ENCODE measurements around the gene ZFP36L1. TPM values are rescaled to one million over a fixed set of nuclear protein-coding genes. Genes with fewer than 3 reads are reported as not detected.

ZFP36L1 gene
- total and polyA plus RNA-seq, 7 experiments from 2014 or later = 82.0 to 231 (median 160) TPM

DNA sequence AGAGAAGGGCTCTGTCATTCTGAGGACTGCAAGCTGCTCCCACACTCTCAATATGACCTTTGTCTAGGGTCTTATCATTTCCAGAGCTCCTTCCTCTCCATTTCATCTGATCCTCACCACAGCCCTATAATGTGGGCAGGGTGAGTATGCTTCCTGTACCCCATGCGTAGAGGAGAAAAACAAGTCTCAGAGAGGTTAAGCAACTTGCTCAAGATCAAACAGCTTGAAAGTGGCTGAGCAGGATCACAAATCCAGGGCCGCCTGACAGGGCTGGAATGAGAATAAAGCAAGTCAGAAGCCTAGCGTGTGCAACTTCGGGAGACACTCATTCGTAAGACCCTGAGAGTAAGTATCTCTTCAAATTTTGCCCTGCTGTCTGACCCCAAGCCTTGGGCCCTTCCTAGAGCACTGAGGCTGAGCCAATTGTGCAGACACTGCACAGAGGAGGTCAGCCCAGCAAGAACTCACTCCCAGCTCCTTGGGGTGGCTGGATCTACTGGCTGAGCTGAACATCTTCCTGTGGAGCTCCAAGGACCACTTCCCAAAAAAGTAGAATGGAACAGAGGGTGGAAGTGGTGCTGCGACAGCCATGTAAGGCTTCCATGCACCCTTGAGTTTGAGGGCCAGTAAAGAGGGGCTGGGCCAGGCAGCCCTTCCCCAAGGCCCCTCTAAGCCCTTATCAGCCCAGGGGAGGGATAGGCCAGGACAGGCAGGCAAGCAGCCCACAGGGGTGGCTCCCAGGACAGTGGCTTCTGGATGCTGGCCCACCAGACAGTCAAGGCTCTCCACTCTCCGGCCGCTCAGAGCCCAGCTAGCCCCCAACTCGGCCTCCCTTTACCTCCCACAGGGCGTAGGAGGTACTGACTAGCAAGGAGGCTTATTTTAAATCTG is 10.5 kb downstream of the ZFP36L1 start:
- CTCF ChIA-PET = interaction anchor here (0.8 to 12.9 kb wide), 7 partner anchors 9 to 530 kb away, joined by 3 to 219 read pairs (median 5); no protein-coding TSS in a partner anchor
- peaks cover 52 to 98% (median 89%) of the 10 kb centered on the region in 7 donors for H3K4me1 Mint-ChIP-seq
- H3K27ac Mint-ChIP-seq = peak overlapping the region; percentile 77 to 94 (median 91)
- Histone ChIP-seq H3K4me3 (ENCODE audit: low read length) (peak overlapping the region; percentile 57), H3K27ac (ENCODE audit: low read depth, low read length) (peak overlapping the region; percentile 65), H3K36me3 (ENCODE audit: control insufficient read depth in 2 of 3, insufficient read depth in 3 of 3, low read length in 3 of 3) (no peaks in the 10 kb centered on the region), H3K9me3 (ENCODE audit: control insufficient read depth in 2 of 3, low read length in 3 of 3) (no peaks in the 10 kb centered on the region), H3K4me1 (ENCODE audit: control insufficient read depth in 2 of 2, insufficient read depth in 2 of 2, low read length in 2 of 2) (peaks cover 80 to 86% of the 10 kb centered on the region in 2 donors), H3K27me3 (ENCODE audit: control insufficient read depth in 2 of 2, insufficient read depth in 2 of 2, low read length in 2 of 2) (no peaks in the 10 kb centered on the region)
- peak; percentile 69 for ATAC-seq
- H3K9me3 Mint-ChIP-seq = no peaks in the 10 kb centered on the region
- peak overlapping the region; percentile 52 to 87 (median 75) for H3K4me3 Mint-ChIP-seq
- peak in 8 of 9 donors; percentile 66 to 84 (median 80) for DNase-seq
- H3K36me3 Mint-ChIP-seq = peaks cover 0 to 18% (median 4%) of the 10 kb centered on the region in 5 donors
- POLR2A ChIA-PET = interaction anchor here (0.6 to 22.1 kb wide), 14 partner anchors 4 to 533 kb away, joined by 3 to 1273 read pairs (median 18); partner anchors contain the start of gene ZFP36L1
- intact Hi-C loops (cut with micrococcal nuclease) = loop anchor here (5.0 to 10.0 kb wide), 3 partner anchors 35 to 498 kb away; no protein-coding TSS in a partner anchor
- H3K27me3 Mint-ChIP-seq = no peaks in the 10 kb centered on the region

- DNase-seq = peak in 7 of 9 donors; percentile 50 to 75 (median 64)
- intact Hi-C loops (cut with micrococcal nuclease) = loop anchor here (1.0 to 10.0 kb wide), 8 partner anchors 8 to 497 kb away; partner anchors contain the start of gene ZFP36L1 (in 1 of the 2)
- H3K4me1 Mint-ChIP-seq = peaks cover 44 to 90% (median 82%) of the 10 kb centered on the region in 7 donors
- H3K27ac Mint-ChIP-seq = peak overlapping the region; percentile 82 to 94 (median 92)
- H3K4me3 Mint-ChIP-seq = peak overlapping the region; percentile 74 to 87 (median 84)
- no peaks in the 10 kb centered on the region for H3K9me3 ChIP-seq (ENCODE audit: control insufficient read depth in 2 of 3, low read length in 3 of 3)
- H3K4me1 ChIP-seq (ENCODE audit: control insufficient read depth in 2 of 2, insufficient read depth in 2 of 2, low read length in 2 of 2) = peaks cover 71 to 76% of the 10 kb centered on the region in 2 donors
- ChIA-PET POLR2A (interaction anchor here (0.5 to 22.1 kb wide), 23 partner anchors 4 to 834 kb away, joined by 3 to 1273 read pairs (median 6); partner anchors contain the start of gene ZFP36L1), CTCF (interaction anchor here (0.7 to 12.9 kb wide), 9 partner anchors 8 to 529 kb away, joined by 3 to 219 read pairs (median 5); no protein-coding TSS in a partner anchor)
- H3K27me3 ChIP-seq (ENCODE audit: control insufficient read depth in 2 of 2, insufficient read depth in 2 of 2, low read length in 2 of 2) = no peaks in the 10 kb centered on the region
- no peaks in the 10 kb centered on the region for H3K9me3 Mint-ChIP-seq
- H3K36me3 ChIP-seq (ENCODE audit: control insufficient read depth in 2 of 3, insufficient read depth in 3 of 3, low read length in 3 of 3) = no peaks in the 10 kb centered on the region
- H3K27me3 Mint-ChIP-seq = no peaks in the 10 kb centered on the region
- H3K36me3 Mint-ChIP-seq = peaks cover 0 to 14% (median 0%) of the 10 kb centered on the region in 5 donors
- peak overlapping the region; percentile 65 for H3K27ac ChIP-seq (ENCODE audit: low read depth, low read length)
- peak overlapping the region; percentile 57 for H3K4me3 ChIP-seq (ENCODE audit: low read length)
- ATAC-seq = peak; percentile 74
These were observed 11.5 kb downstream of the ZFP36L1 start for GRCh38 chr14:68781161-68782021.

DNA sequence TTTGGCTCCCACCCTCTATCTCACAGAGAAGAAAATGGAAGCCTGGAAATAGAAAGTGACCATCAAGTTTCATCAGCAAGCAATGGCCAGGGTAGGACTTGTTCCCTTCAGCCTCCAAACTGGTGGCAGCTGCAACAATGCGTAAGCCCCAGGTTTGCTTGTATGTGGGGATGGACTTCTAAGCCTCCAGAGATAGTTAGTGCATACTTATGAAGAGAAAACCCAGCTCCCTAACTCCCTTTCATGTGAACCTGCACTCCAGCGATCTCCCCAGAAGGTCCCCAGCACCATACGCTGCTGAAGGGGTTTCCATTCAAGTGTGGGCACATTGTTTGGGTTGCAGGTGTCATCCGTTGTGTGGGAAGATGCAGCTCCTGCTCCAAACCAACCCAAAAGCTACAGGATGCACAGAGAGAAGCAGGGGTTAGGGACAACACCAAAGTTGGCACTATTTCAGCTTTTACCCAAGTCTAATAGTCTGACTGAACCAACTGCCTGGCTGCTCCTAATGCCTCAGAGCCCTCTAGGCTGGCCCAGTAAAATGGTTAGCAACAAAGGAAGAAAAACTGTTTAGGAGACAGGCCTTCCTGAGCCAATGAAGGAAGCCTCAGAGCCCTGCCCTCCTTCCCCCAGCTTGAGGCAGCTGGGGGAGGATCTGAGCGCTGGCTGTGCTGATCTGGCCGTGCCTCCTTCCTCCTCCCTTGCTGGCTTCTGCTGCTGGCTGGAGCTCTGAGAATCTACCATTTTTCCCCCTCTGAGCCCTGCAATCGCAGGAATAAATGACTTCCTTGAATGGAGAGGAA is 12.3 kb downstream of the ZFP36L1 start:
- Histone ChIP-seq H3K9me3 (ENCODE audit: control insufficient read depth in 2 of 3, low read length in 3 of 3) (no peaks in the 10 kb centered on the region), H3K4me1 (ENCODE audit: control insufficient read depth in 2 of 2, insufficient read depth in 2 of 2, low read length in 2 of 2) (peaks cover 62 to 68% of the 10 kb centered on the region in 2 donors), H3K27ac (ENCODE audit: low read depth, low read length) (peak overlapping the region; percentile 65), H3K4me3 (ENCODE audit: low read length) (peak overlapping the region; percentile 57), H3K27me3 (ENCODE audit: control insufficient read depth in 2 of 2, insufficient read depth in 2 of 2, low read length in 2 of 2) (no peaks in the 10 kb centered on the region), H3K36me3 (ENCODE audit: control insufficient read depth in 2 of 3, insufficient read depth in 3 of 3, low read length in 3 of 3) (no peaks in the 10 kb centered on the region)
- H3K27me3 Mint-ChIP-seq = no peaks in the 10 kb centered on the region
- ChIA-PET CTCF (interaction anchor here (0.7 to 12.9 kb wide), 5 partner anchors 9 to 528 kb away, joined by 3 to 219 read pairs (median 25); no protein-coding TSS in a partner anchor), POLR2A (interaction anchor here (0.7 to 22.1 kb wide), 25 partner anchors 3 to 834 kb away, joined by 3 to 1273 read pairs (median 4); partner anchors contain the start of gene ZFP36L1)
- intact Hi-C loops (cut with micrococcal nuclease) = loop anchor here (1.0 to 10.0 kb wide), 9 partner anchors 8 to 496 kb away; partner anchors contain the start of gene ZFP36L1 (in 1 of the 2)
- peaks cover 0 to 12% (median 0%) of the 10 kb centered on the region in 5 donors for H3K36me3 Mint-ChIP-seq
- ATAC-seq (peak; percentile 31), DNase-seq (peak in 5 of 9 donors; percentile 26 to 39 (median 33))
- H3K27ac Mint-ChIP-seq = peak overlapping the region; percentile 82 to 94 (median 92)
- peaks cover 39 to 90% (median 82%) of the 10 kb centered on the region in 7 donors for H3K4me1 Mint-ChIP-seq
- H3K9me3 Mint-ChIP-seq = peaks cover 0 to 3% (median 0%) of the 10 kb centered on the region in 11 donors
- H3K4me3 Mint-ChIP-seq = peak overlapping the region; percentile 74 to 87 (median 84)

DNA sequence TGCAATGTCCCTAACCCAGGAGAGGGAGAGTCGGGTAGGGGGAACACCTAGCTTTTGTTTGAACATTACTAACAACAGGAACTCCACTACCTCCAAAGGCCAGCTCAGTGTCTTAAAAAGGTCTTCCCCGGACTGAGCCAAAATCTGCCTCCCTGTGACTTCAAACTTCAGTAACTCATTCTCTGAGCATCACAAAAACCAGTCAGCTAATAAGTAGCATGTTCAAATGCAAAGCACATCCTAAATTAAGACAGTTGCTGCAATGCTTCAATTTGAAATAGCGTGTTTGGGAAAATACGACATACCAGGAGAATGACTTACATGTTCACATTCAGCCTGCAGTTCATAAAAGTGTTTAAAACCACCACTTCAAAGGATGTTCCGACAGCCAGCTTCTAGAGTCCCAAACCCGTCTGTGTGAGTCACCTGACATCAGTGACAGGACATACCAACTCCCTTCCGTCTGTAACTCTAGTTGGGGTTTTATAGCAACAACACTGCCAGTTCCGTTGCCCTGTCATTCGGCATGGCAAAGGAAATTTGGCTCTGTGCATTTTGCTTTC is 13.0 kb downstream of the ZFP36L1 start:
- Mint-ChIP-seq H3K4me1 (peaks cover 37 to 89% (median 80%) of the 10 kb centered on the region in 7 donors), H3K27ac (peak overlapping the region; percentile 82 to 94 (median 92)), H3K27me3 (no peaks in the 10 kb centered on the region), H3K4me3 (peak overlapping the region; percentile 74 to 87 (median 84)), H3K9me3 (peaks cover 0 to 7% (median 0%) of the 10 kb centered on the region in 11 donors), H3K36me3 (peaks cover 0 to 14% (median 2%) of the 10 kb centered on the region in 5 donors)
- peaks cover 55 to 61% of the 10 kb centered on the region in 2 donors for H3K4me1 ChIP-seq (ENCODE audit: control insufficient read depth in 2 of 2, insufficient read depth in 2 of 2, low read length in 2 of 2)
- no peaks in the 10 kb centered on the region for H3K27me3 ChIP-seq (ENCODE audit: control insufficient read depth in 2 of 2, insufficient read depth in 2 of 2, low read length in 2 of 2)
- peak overlapping the region; percentile 65 for H3K27ac ChIP-seq (ENCODE audit: low read depth, low read length)
- intact Hi-C loops (cut with micrococcal nuclease) = loop anchor here (1.0 to 10.0 kb wide), 6 partner anchors 8 to 495 kb away; no protein-coding TSS in a partner anchor
- H3K4me3 ChIP-seq (ENCODE audit: low read length) = peak overlapping the region; percentile 57
- peak; percentile 62 for ATAC-seq
- H3K36me3 ChIP-seq (ENCODE audit: control insufficient read depth in 2 of 3, insufficient read depth in 3 of 3, low read length in 3 of 3) = no peaks in the 10 kb centered on the region
- ChIA-PET CTCF (interaction anchor here (0.8 to 12.9 kb wide), 6 partner anchors 10 to 527 kb away, joined by 3 to 219 read pairs (median 16); no protein-coding TSS in a partner anchor), POLR2A (interaction anchor here (0.6 to 22.1 kb wide), 21 partner anchors 2 to 530 kb away, joined by 3 to 1273 read pairs (median 5); partner anchors contain the start of gene ZFP36L1)
- peak in 8 of 9 donors; percentile 43 to 80 (median 69) for DNase-seq
- H3K9me3 ChIP-seq (ENCODE audit: control insufficient read depth in 2 of 3, low read length in 3 of 3) = no peaks in the 10 kb centered on the region

- H3K27me3 Mint-ChIP-seq = no peaks in the 10 kb centered on the region
- H3K36me3 ChIP-seq (ENCODE audit: control insufficient read depth in 2 of 3, insufficient read depth in 3 of 3, low read length in 3 of 3) = no peaks in the 10 kb centered on the region
- DNase-seq (no peak), ATAC-seq (no peak)
- ChIA-PET POLR2A (interaction anchor here (15.5 to 22.1 kb wide), 2 partner anchors 9 to 34 kb away, joined by 401 to 1273 read pairs; partner anchors contain the start of gene ZFP36L1), CTCF (interaction anchor here (1.1 to 3.7 kb wide), 2 partner anchors 12 to 255 kb away, joined by 4 to 33 read pairs; no protein-coding TSS in a partner anchor)
- H3K36me3 Mint-ChIP-seq = peaks cover 0 to 26% (median 3%) of the 10 kb centered on the region in 5 donors
- peak overlapping the region in 6 of 9 donors; percentile 34 to 91 (median 47) for H3K27ac Mint-ChIP-seq
- H3K27me3 ChIP-seq (ENCODE audit: control insufficient read depth in 2 of 2, insufficient read depth in 2 of 2, low read length in 2 of 2) = no peaks in the 10 kb centered on the region
- H3K27ac ChIP-seq (ENCODE audit: low read depth, low read length) = no peak overlapping the region
- H3K4me1 Mint-ChIP-seq = peaks cover 45 to 90% (median 81%) of the 10 kb centered on the region in 7 donors
- intact Hi-C loops (cut with micrococcal nuclease) = no loop called here
- no peak overlapping the region for H3K4me3 Mint-ChIP-seq
- no peaks in the 10 kb centered on the region for H3K9me3 ChIP-seq (ENCODE audit: control insufficient read depth in 2 of 3, low read length in 3 of 3)
- H3K4me1 ChIP-seq (ENCODE audit: control insufficient read depth in 2 of 2, insufficient read depth in 2 of 2, low read length in 2 of 2) = peaks cover 48 to 49% of the 10 kb centered on the region in 2 donors
- peaks cover 0 to 15% (median 1%) of the 10 kb centered on the region in 11 donors for H3K9me3 Mint-ChIP-seq
- no peak overlapping the region for H3K4me3 ChIP-seq (ENCODE audit: low read length)
These were observed 15.2 kb downstream of the ZFP36L1 start for GRCh38 chr14:68777644-68778043.
